GM12891 (cell line): ENCODE results near the gene EHMT1.

Experiments
- POLR2A ChIP-seq: IDR thresholded peaks from 2 replicates; pipeline ENCODE4 v1.6.1; 2011; ENCODE audit warnings: low read depth, low read length, control low read depth
- POLR2AphosphoS5 ChIP-seq: IDR thresholded peaks from 2 replicates; pipeline ENCODE4 v1.6.1; 2011; ENCODE audit warnings: low read depth, low read length, control low read depth
- TAF1 ChIP-seq: IDR thresholded peaks from 2 replicates; pipeline ENCODE4 v1.6.1; 2011; ENCODE audit warnings: low read depth, low read length, control low read depth

- TF ChIP-seq POLR2AphosphoS5 = no peak
- TF ChIP-seq TAF1 = no peak
- no peak for TF ChIP-seq POLR2A
Observed at GRCh38 chr9:137579259-137579604, 39.6 kb upstream of the EHMT1 start.
